GM21447 (cell line): ENCODE data around the gene MKLN1.
"Not testable (repeated sequence)": the region's sequence is repeated elsewhere in the genome, so short reads cannot be mapped to it uniquely, and the experiment has no call there.

Experiments used
- ATAC-seq: cut with Tn5 transposase; IDR thresholded peaks from one replicate; pipeline ENCODE4 v1.9.1; 2021; ENCODE audit not compliant: unreplicated experiment

Gene MKLN1

DNA sequence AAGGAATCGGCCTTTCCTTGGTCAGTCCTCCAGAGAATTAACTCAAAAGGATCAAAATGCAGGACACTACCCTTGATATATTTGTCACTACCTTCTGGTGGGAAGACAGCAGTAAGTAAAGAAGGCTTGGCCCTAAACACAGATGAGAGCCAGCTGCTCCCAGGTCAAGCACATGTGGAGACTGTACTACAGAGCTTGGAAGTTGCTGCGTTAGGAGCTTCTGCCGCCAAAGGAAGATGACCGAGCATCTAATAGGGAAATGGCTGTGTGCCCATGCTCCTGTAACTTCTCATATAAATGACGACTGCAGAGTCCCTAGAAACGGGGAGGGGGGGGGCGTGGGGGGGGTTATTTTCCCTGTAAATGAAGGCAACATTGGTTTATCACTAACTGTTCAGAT is 169.8 kb downstream of the MKLN1 start:
- ATAC-seq: no peak

DNA sequence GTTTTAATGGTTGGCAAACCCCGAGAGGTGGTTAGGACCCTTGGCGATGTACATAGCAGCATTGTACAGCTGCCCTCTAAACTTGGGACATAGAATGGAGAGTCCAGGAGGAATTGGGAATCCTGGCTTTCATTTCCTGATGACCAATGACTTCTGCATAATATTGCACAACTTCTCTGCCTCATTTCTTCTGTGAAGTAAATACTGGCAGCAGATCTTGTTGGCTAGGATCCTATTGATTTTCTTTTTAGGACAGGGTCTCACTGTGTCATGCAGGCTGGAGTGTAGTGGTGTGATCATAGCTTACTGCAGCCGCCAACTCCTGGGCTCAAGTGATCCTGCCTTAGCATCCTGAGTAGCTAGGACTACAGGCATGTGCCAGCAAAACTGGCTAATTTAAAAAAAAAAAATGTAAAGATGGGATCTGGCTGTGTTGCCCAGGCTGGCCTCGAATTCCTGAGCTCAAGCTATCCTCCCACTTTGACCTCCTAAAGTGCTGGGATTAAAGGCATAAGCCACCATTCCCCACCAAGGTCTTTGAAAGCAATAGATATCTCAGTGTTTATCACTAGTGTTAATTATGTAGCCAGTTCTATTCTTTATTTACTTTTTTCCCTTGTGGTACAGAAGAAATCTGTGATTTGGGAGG is 170.7 kb downstream of the MKLN1 start:
- ATAC-seq: no peak

DNA sequence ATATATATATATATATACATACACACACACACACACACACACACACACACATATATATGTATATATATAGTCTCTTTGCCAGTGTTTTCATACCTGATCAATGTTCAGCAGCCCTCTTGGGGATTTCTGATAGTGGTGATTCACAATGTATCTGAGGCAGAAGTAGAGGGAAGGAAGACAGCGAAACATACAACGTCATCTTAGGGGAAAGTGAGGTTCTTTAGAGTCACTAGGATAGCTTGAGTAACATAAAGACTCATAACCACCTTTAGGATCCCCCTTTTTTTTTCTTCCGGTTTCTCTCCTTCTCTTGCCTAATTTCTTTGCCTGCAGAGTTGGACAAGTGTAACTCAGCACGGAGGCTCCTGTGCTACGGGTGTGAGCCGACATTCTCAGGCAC is 172.1 kb downstream of the MKLN1 start:
- no peak for ATAC-seq

DNA sequence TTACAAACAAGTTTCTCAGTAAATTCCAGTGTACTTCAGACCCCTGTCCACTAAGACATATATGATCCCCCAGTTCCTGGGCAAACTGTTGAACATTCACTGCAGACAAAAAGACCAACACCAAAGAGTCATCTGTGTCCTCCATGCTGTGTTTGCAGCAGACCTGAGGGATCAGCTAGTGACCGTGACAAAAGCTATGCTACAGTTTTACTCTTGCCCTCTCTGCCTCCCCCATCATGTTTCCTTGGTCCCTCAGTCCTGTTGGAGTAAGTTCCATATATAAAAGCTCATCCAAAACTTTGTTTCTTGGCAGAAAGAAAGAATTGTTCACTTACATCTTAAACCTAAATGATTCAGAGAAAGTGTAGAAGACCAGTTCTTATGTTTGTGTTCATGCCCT is 172.7 kb downstream of the MKLN1 start:
- ATAC-seq: no peak

DNA sequence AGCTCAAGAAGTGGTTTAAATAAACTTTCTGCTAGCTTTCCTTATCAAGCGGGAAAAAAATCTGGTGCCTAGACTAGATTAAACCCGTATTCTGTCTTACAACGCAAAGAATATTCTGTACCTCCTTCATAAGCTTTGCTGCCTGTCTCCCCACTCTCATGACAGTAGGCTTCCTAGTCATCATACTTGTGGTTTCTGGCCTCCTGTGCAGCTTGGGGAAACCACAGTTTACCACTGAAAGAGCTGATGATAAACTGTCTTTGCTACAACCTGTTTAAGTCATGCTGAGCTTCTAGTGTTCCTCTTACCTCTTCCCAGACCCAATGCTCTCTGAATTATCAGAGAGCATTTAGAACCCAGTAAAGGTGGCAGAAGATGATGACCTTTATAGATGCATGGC is 173.7 kb downstream of the MKLN1 start:
- peak; percentile 88 for ATAC-seq

DNA sequence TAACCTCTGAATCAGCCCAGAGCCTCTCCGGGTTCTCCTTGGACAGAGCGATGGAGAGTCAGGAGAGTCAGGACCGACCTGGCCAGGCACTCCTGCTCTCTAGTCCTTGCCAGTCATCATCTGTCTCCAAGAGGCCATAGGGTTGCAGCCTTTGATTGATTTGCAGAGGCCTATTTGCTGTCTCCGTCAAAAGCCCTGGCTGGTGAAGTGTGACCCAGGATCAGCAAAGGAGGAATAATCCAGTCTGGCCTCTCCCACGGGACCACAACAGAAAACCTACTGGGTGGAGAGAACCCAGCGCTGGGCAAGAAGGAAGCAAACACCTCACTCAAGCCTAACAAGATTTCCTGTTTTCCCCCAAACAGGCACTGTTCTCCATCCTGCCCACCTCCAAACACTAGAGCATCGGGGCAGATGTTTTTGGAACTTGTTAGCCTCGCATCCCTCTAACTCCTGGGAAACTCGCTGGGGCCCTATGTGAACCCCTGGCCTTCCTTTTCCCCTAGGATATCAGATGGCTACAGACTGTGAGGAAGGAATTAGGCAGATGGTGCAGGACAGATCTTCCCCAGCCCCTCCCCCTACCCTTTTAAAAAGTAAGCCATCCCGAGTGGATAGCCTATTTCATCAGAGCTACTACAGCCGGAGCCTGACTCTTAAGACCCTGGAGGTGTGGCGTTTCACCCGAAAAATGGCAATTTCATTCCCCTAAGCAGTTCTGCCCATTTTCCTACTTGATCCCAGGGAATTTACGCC is 174.4 kb downstream of the MKLN1 start:
- no peak for ATAC-seq

DNA sequence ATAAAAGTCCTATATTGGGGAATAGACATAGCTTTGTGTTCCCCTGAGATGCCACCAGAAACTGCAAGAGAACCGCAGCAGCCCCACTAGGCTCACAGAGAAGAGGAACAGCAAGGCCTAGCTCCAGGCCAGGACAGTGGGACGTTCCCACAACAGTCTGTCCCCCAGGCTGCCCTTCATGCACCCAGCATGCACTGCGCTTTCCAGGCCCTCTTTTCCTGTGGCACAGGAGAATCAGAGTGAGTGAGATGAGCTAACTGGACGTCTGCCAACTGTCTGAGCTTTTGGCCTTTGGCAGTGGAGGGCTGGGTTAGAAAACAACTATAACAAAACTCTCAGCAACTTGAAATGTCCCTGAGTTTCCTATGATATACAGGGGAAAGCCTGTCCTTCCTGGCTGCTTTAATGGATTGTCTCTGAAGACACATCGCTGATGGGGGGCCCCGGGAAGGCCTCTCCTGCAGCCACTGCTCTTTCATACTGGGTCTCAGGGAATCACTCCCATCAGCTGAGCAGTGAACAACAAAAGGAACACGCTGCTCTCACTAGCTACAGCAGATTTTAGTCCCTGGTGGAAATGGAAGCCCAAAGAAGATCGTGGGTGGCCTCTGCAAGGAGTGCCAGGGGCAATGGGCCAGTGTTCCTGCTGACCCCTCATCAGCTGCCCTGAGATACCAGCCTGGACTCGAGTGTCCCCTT is 175.3 kb downstream of the MKLN1 start:
- ATAC-seq: no peak

DNA sequence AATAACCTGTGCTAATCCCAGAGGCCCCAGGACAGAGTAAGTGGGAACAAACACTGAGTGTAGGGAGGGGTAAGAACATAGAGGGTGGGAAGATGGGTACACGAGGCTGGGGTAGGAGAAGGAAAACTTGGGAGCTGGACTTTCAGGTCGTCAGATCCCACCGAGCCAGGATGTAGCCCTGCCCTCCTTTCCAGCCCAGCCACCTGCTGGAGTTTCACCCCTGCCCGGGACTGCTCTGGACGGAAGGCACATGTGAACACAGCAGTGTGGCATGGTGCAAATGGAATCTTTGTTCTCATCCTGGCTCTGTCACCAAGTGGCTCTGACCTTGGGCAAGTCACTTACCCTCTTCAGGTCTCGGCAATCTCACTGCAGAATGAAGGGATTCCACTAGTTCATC is 176.0 kb downstream of the MKLN1 start:
- ATAC-seq: no peak

DNA sequence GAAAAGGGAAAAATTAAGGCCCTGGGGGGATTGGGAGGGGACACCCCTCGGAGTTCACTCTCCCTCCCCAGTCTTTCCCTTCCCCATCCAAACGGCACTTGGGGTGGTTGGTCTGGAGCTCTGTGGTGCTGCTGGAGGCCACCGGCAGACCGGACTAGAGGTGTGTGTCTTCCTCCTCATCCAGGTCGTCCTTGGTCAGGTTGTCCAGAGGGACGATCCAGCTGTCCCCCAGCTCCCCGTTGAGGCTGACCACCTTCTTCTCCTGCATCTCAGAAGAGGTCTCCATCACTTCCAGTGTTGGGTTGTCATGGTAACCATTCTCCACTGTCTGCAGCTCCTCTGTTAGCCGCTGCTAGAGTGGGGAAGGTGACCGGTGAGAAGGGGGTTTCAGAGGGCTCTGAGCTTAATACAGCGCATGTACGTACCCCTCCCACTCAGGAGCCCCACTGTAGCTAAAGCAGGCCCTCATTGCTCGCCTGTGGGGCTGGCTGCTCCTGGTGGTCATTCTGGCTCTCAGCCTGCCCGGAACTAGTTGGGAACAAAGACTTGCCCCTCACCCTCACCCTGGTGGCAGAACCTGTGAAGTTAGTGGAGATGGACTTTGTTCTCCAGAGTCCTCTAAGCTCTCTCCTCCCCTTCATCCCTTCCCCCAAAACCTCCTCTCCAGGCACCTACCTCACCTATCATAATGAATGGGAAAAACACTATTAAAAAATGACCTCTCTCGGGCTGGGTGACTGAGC is 176.7 kb downstream of the MKLN1 start:
- ATAC-seq: no peak

DNA sequence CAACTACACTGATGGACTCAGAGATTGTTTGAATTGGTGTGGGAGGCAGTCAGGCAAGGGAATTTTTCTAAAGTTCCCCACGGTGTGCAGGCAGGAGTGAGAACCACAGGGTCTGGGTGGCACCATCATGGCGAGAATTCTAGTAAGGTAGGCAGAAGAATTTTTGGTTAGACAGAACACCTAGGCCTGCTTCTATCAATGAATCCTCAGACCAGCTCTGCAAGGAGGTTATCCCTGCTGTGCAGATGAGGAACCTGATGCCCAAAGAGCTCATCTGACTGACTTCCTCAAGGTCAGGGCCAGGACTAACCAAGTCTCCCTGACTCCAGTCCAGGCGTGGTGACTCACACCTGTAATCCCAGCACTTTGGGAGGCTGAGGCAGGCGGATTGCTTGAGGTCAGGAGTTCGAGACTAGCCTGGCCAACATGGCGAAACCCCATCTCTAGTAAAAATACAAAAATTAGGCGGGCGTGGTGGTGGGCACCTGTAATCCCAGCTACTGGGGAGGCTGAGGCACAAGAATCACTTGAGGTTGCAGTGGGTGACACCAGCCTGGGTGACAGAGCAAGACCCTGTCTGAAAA is 177.5 kb downstream of the MKLN1 start:
- not testable (repeated sequence) for ATAC-seq

DNA sequence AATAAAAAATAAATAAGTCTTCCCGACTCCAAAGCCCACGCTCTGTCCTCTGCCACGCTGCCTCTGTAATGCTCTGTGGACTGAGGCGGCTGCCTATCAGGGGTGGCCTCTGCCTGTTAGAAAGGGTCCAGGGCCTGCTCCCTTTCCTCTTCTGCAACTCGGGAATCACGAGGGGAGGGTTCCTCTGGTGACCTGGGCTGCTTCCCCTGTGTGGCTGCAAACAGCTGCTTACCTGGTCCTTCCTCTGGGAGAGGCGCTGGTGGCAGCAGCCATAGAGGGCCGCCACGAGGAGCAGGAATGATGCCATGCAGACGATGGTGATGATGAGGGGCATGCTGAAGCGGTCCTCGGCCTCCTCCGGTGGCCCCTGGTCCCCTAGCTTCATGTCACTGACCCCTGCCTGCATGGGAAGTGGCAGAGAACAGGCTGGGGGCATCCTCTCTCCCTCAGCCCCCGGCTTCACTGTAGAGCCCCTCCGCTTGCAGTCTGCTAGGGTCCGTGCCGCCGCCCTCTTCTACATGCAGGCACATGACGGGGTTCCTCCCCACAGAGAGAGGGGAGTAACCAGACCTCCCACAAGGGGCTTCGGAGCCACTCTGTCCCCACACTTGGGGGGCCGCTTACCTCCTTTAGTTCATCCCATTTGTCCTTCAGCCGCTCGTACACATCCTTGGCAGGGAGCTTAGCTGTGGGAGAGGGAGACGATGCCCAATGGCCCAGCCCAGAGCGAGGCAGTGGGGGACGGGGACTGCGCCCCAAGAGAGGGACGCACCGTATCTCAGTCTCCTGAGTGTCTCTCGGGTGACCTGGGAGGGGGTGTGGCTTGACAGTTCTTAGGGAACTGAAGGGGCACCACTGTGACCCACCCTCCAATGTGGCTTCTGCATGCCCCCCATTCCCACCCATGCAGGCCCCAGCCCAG is 178.2 kb downstream of the MKLN1 start:
- no peak for ATAC-seq

DNA sequence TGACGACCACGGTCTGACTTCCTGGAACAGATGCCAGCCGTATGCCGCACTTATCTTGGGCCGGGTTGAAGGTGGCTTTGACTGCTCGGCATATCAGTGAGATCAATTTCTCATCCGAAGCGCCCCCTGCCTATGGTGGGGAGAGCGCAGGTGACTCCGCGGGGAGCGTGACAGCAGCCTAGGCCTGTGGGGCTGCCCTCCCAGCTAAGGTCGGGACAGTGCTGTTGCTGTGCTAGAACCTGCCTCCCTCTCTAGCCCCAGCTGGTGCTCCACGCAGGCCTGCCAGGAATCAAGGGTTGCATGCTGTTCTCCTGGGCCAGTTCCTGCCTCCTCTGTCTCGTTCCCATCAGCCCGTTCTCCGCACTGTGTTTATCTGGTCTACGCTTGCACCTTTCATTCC is 178.9 kb downstream of the MKLN1 start:
- no peak for ATAC-seq

DNA sequence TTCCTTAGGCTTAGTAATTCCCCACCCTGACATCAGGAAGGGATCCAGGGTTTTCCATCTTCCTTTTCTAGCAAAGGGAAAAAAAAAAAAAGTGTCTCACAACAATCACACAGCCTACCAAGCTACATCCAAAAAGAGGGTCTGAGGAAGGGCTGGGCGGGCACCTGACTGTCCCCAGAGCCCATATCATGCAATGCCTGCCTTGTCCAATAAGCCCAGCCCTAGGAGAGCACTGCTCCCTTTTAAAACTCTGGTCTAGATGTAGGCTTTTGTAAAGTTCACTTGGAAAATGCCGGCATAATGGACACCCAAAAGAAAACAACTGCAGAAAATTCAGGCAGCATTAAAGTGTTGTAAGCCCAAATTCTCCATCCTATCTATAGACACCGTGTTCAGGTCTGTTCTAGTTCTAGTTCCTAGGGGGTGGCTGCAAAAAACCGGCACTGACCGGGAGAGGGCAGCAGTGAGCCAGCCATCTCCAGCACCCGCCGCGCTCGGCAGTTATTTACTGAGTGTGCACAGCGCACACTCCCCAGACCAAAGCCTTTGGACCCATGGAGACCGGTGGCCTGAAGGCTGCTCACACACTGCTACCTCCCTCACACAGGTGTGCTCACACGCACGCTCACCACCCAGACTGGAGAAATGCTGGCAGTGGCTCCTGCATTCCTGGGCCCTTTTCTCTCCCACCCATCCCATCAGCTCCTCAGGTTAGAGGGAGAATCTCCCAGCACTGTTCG is 180.1 kb downstream of the MKLN1 start:
- ATAC-seq: peak; percentile 68

DNA sequence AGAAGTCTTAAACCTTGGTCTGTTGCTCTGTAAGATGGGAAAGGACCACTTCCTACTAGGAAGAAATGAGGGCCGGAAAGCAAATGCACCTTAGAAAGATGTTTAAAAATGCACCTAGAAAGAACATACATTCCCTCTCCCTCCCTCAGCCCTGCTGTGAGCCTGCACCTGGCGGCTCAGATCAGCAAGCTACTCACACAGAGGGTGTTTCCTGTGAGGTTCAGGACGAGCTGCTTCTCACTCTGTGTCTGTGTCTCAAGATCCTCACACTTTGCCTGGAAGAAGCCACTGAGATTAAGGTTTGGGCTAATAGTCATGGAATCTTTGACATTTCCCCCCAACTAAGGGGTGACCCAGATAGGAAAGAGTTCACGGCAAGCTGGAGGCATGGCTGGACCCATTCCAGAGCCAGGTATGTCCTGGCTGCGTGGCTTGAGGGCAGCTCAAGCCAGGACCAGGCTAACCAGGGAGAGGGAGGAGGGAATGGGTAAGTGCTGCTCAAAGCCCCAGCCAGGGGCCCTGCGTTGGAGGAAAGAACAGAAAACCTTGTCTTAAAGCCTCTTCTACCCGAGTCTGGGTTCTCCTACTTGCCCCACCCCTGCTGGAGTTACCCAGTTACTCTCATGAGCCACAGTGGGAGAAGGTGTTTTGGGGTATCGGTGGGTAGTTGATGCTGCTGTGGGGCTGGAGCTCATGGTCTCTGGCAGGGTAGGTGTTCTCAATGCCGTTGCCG is 181.2 kb downstream of the MKLN1 start:
- ATAC-seq: no peak

DNA sequence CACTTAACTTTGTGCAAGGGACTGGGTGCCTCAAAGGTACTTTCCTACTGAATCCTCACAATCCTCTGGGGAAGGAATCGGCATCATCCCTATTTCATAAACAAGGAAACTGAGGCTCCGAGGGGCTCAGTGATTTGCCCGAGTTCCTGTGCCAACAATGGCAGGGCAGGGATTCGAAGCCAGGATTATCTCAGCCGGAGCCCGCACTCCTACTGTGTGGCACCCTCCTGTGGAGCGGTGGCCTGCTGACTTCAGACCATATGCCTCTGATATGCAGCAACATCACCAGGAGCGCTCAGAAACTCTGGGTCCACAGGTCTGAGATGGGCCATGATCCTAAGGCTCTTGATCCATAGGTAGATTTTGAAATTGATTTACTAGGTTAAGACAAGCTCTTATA is 182.1 kb downstream of the MKLN1 start:
- no peak for ATAC-seq

DNA sequence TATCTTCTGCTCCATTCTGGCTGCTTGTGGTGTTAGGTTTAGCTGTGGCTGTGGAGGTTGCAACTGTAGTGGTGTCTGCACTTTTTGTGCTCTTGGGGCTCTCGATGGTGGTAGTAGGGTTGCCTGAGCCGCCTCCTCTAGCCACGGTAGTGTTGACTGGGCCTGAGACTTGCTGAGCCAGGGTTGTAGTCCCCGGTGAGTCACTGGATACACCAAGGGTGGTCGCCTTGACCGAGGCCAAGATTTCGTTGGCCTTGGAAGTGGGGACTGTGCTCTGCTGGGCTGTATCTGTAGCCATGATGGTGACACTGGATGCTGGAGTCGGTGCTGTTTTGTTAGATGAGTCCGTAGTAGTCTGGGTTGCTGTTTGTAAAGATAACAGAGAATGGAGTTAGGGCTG is 183.4 kb downstream of the MKLN1 start:
- ATAC-seq: no peak

DNA sequence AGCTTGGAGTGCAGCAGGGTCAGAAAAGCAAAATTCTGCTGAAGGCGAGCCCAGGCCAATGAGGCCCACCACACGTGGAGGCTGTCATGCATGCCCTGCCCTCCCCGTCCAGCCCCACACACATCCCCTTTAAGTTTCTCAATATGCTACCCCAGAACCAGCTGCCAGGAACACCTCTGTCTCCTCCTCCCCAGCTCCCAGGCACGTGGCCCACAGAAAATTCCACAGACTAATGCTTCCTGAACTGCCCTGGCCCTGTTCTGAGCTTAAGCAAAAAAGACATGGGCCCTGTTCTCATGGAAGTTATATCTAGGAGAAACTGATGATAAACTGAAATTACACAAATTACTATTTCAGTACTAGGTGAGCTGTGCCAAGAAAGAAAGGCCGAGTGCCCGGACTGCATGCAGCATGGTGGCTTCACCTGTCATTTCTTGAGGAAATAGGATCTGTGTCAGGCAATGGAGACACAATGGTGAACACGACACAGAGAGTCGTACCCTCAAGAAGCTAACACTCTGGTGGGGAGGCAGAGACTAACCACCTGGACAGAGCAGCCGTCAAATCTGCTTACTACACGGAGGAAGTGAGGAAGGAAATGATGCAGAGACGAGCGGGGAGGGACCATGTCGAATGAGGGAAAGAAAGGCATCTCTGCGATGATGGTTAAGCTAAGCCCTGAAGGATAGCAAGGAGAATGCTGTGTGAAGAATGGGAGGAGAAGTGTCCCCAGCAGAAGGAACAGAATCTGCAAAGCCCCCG is 184.3 kb downstream of the MKLN1 start:
- ATAC-seq: no peak
